HepG2 (cell line): ENCODE data around the gene TACC3. TPM values are rescaled to one million over a fixed set of nuclear protein-coding genes. Genes with fewer than 3 reads are reported as not detected.

Source experiments
- ATAC-seq: fragments of 200-7000 bp; cut with Tn5 transposase; 3 replicates; pipeline ENCODE4 v1.9.1; 2020; ENCODE audit warnings: mild to moderate bottlenecking, moderate library complexity
- BruUV-seq: library from RNA; stranded (reverse); fragments of 400-500 nt; replicated peaks from 2 replicates; lab custom pipeline; 2021; lab: Mats Ljungman, UMichigan
- CTCF ChIA-PET: fragments of 300-600 bp; formaldehyde crosslinking; extraction: SDS; loops from one replicate; lab custom pipeline; 2021; ENCODE audit warnings: low total read pairs, inconsistent platforms, low intra/inter-chr PET ratio; lab: Yijun Ruan, JAX
- POLR2A ChIA-PET: fragments of 350-600 bp; sonication (Branson Sonifier 250); formaldehyde crosslinking; loops from one replicate; lab custom pipeline; 2020; ENCODE audit warnings: antibody characterized with exemption, inconsistent platforms; lab: Yijun Ruan, JAX
- DNase-seq: peaks from one replicate; pipeline ENCODE4 v3.0.0-alpha.2; 2015; ENCODE audit warnings: low spot score
- FAIRE-seq: peaks from 3 replicates; lab custom pipeline; 2011; peaks lifted over from hg19 to GRCh38; lab: Jason Lieb, UNC
- H2AFZ ChIP-seq: one replicate; pipeline ENCODE4 v1.6.1; 2011; ENCODE audit warnings: low read length, inconsistent platforms
- H3K27ac ChIP-seq: fragments of 300-600 bp; 3 replicates; pipeline ENCODE4 v1.8.0; 2011; ENCODE audit warnings: mixed run types, mild to moderate bottlenecking, mixed read lengths, low read length, inconsistent platforms; ENCODE audit not compliant: insufficient read depth; ENCODE audit errors: extremely low read length
- H3K27me3 ChIP-seq, 2 experiments: fragments of 200-600 bp in 1 of 2; 2 replicates in 1 of 2; 3 replicates in 1 of 2; pipeline versions ENCODE4 v1.6.0 to v1.8.0; 2011; ENCODE audit warnings: low read length in 2 of 2, mild to moderate bottlenecking in 2 of 2, moderate library complexity in 2 of 2, inconsistent platforms in 1 of 2; ENCODE audit not compliant: insufficient read depth in 2 of 2, control insufficient read depth in 1 of 2
- H3K36me3 ChIP-seq, 2 experiments: fragments of 200-600 bp in 1 of 2; replicated peaks in 1 of 2; 2 replicates in 1 of 2; 3 replicates in 1 of 2; pipeline versions ENCODE4 v1.5.1 to v1.8.0; 2011; ENCODE audit warnings: low read length in 2 of 2, inconsistent platforms in 1 of 2; ENCODE audit not compliant: insufficient read depth in 2 of 2, control insufficient read depth in 1 of 2
- H3K4me1 ChIP-seq: 2 replicates; pipeline ENCODE4 v1.5.1; 2012; ENCODE audit warnings: low read length, inconsistent platforms; ENCODE audit not compliant: insufficient read depth
- H3K4me2 ChIP-seq: 2 replicates; pipeline ENCODE4 v1.6.0; 2011; ENCODE audit warnings: low read depth, low read length, inconsistent platforms
- H3K4me3 ChIP-seq, 3 experiments: fragments of 200-600 bp in 1 of 3; sonication (generic), shearing (Covaris generic) in 1 of 3; replicated peaks in 1 of 3; 2 replicates each; pipeline ENCODE4 v1.5.1; 2011 to 2016; ENCODE audit warnings: low read length in 3 of 3, inconsistent platforms in 2 of 3, low read depth in 2 of 3, mild to moderate bottlenecking in 2 of 3, control low read depth in 1 of 3, mixed read lengths in 1 of 3; ENCODE audit not compliant: insufficient read depth in 1 of 3
- H3K79me2 ChIP-seq: one replicate; pipeline ENCODE4 v1.6.1; 2011; ENCODE audit warnings: low read length, inconsistent platforms; ENCODE audit not compliant: insufficient read depth
- H3K9ac ChIP-seq: 2 replicates; pipeline ENCODE4 v1.6.0; 2011; ENCODE audit warnings: mild to moderate bottlenecking, low read depth, low read length, inconsistent platforms; ENCODE audit not compliant: insufficient read depth
- H3K9me3 ChIP-seq: 2 replicates; pipeline ENCODE4 v1.5.1; 2012; ENCODE audit warnings: mild to moderate bottlenecking, low read length
- H4K20me1 ChIP-seq: 2 replicates; pipeline ENCODE4 v1.6.0; 2011; ENCODE audit warnings: inconsistent platforms, mild to moderate bottlenecking, low read length, moderate library complexity; ENCODE audit not compliant: insufficient read depth
- AHDC1 ChIP-seq: sonication (generic); formaldehyde crosslinking; IDR thresholded peaks from 2 replicates; pipeline ENCODE4 v1.5.1; 2020; ENCODE audit warnings: mild to moderate bottlenecking, missing genetic modification reagents, borderline replicate concordance
- BORCS8-MEF2B ChIP-seq: sonication (generic); formaldehyde crosslinking; IDR thresholded peaks from 2 replicates; pipeline ENCODE4 v1.8.0; 2022; ENCODE audit warnings: mild to moderate bottlenecking, missing genetic modification reagents
- ESRRA ChIP-seq: sonication (generic); formaldehyde crosslinking; IDR thresholded peaks from 2 replicates; pipeline ENCODE4 v1.5.1; 2020; ENCODE audit warnings: mild to moderate bottlenecking, low read depth, missing genetic modification reagents
- HNRNPK ChIP-seq: fragments of 200-400 bp; formaldehyde crosslinking; IDR thresholded peaks from 2 replicates; pipeline ENCODE4 v1.6.1; 2018; ENCODE audit warnings: low read length, low read depth, moderate library complexity, mild to moderate bottlenecking; ENCODE audit not compliant: poor library complexity, severe bottlenecking
- RBAK ChIP-seq: sonication (generic); formaldehyde crosslinking; IDR thresholded peaks from 2 replicates; pipeline ENCODE4 v1.5.1; 2020; ENCODE audit warnings: mild to moderate bottlenecking, missing genetic modification reagents
- RERE ChIP-seq: IDR thresholded peaks from 2 replicates; pipeline ENCODE4 v1.6.1; 2016; ENCODE audit warnings: low read depth, missing genetic modification reagents, missing compliant biosample characterization
- RFX1 ChIP-seq: fragments of 450-650 bp; IDR thresholded peaks from 2 replicates; pipeline ENCODE4 v1.6.1; 2017
- TRIM24 ChIP-seq: sonication (generic); formaldehyde crosslinking; IDR thresholded peaks from 2 replicates; pipeline ENCODE4 v1.8.0; 2022; ENCODE audit warnings: mild to moderate bottlenecking, missing genetic modification reagents
- ZFYVE20 ChIP-seq: sonication (generic); formaldehyde crosslinking; IDR thresholded peaks from 2 replicates; pipeline ENCODE4 v1.8.0; 2023; ENCODE audit warnings: low read depth, mild to moderate bottlenecking, moderate library complexity, missing genetic modification reagents, borderline replicate concordance
- WGBS: methylation state at CpG from one replicate; pipeline ENCODE4 v1.1.6; 2017; ENCODE audit warnings: low lambda C conversion rate; 5-methylcytosine and 5-hydroxymethylcytosine counted together
- in situ Hi-C: cut with HindIII; loops from 2 replicates; pipeline ENCODE4 v1.10.0; 2017; ENCODE audit warnings: low pct_unique_long_range_greater_than_20kb; ENCODE audit not compliant: extremely low pct_ligation_motif_present
- intact Hi-C: fragments of 100-400 bp; cut with micrococcal nuclease; formaldehyde crosslinking; loops from one replicate; pipeline ENCODE4 v1.10.0; 2022; ENCODE audit not compliant: unreplicated experiment
- polyA plus RNA-seq, 8 experiments: library from polyadenylated mRNA; depleted of rRNA in 3 of 8; stranded (reverse) in 7 of 8; unstranded in 1 of 8; fragments of >200 nt; fragmentation: Illumina TruSeq in 4 of 8; extraction: Trizol in 4 of 8; gene quantifications; 2 replicates each; pipeline versions ENCODE4 v1.2.1 to v1.2.3, GENCODE V29; 2011 to 2016; ENCODE audit warnings: low read depth in 4 of 8, missing spikeins in 1 of 8, mixed read lengths in 1 of 8; ENCODE audit not compliant: insufficient read depth in 1 of 8
- total RNA-seq, 5 experiments: library from RNA; depleted of rRNA; stranded (reverse); fragments of >200 nt; fragmentation: Illumina TruSeq; extraction: Trizol; gene quantifications; 2 replicates each; pipeline ENCODE4 v1.2.3, GENCODE V29; 2016; ENCODE audit warnings: low read depth in 1 of 5

TACC3 gene
- total and polyA plus RNA-seq, 2 of the 13 experiments (the other 11 are each of a cell fraction or from before 2014, with no cell fraction given), result 20.3 to 21.2 TPM

GRCh38 chr4:1746265-1746691, 25.0 kb downstream of the TACC3 start (continued):
- TF ChIP-seq RERE (CRISPR knock-in tag) (0 out of 2 replicates have a peak, but pooled peaks have one; percentile 12), ESRRA (CRISPR knock-in tag) (peak; percentile 9; the same call in 1 of the 2 replicates), RBAK (CRISPR knock-in tag) (no peak), HNRNPK (peak; percentile 74)
- TF ChIP-seq, all 625 proteins: peak for 147

GRCh38 chr4:1746919-1747602, 25.7 kb downstream of the TACC3 start:
- BruUV-seq, result no TSS peak
- in situ Hi-C loops (no loop called here), intact Hi-C loops (loop anchor here (1.0 to 5.0 kb wide), 5 partner anchors 20 to 165 kb away; no protein-coding TSS in a partner anchor)
- peak; percentile 37 for FAIRE-seq
- H3K9ac ChIP-seq, result peak overlapping the region; percentile 74
- no peaks in the 10 kb centered on the region for H4K20me1 ChIP-seq
- no peaks in the 10 kb centered on the region for H3K79me2 ChIP-seq
- no peak overlapping the region for H2AFZ ChIP-seq
- H3K27me3 ChIP-seq, result no peaks in the 10 kb centered on the region; a peak in 1 of 5 replicates
- 2% methylated on average over 7 of the region's 33 CpGs for WGBS
- peak; percentile 86 for DNase-seq
- H3K9me3 ChIP-seq, result no peaks in the 10 kb centered on the region
- ChIA-PET CTCF (interaction anchor here (1.0 to 7.5 kb wide), 6 partner anchors 21 to 152 kb away, joined by 3 to 179 read pairs (median 6); no protein-coding TSS in a partner anchor), POLR2A (interaction anchor here (0.5 to 5.7 kb wide), 23 partner anchors 11 to 164 kb away, joined by 3 to 47 read pairs (median 5); partner anchors contain the start of genes FGFR3, LETM1, TACC3 and TMEM129)
- H3K4me2 ChIP-seq, result peak overlapping the region; percentile 98
- peak overlapping the region; percentile 46 to 75 (median 67); a peak in 5 of 6 replicates for H3K4me3 ChIP-seq
- peaks cover 11 to 12% of the 10 kb centered on the region in 2 experiments; a peak in 4 of 5 replicates for H3K36me3 ChIP-seq
- peaks cover 76% of the 10 kb centered on the region for H3K4me1 ChIP-seq
- peak overlapping the region; percentile 76 for H3K27ac ChIP-seq
- ATAC-seq, result peak; percentile 68
- TF ChIP-seq TRIM24 (CRISPR knock-in tag) (no peak), BORCS8-MEF2B (0 out of 2 replicates have a peak, but pooled peaks have one; percentile 21), RFX1 (no peak), ZFYVE20 (CRISPR knock-in tag) (no peak), AHDC1 (CRISPR knock-in tag) (peak; percentile 35; the same call in 1 of the 2 replicates)
